HG02870 (cell line): ENCODE measurements around the gene MED12.

Experiments
- ATAC-seq: cut with Tn5 transposase; IDR thresholded peaks from one replicate; pipeline ENCODE4 v1.9.1; 2021; ENCODE audit warnings: mild to moderate bottlenecking, moderate library complexity; ENCODE audit not compliant: unreplicated experiment

The MED12 gene

GRCh38 chrX:71118032-71118984, at the start of gene MED12:
TSS of gene MED12 (plus strand) at chrX:71118596. CDS start at chrX:71118755, 159 bp downstream.
- peak; percentile 92 for ATAC-seq

GRCh38 chrX:71070531-71070930, 47.9 kb upstream of the MED12 start:
- ATAC-seq = no peak

DNA sequence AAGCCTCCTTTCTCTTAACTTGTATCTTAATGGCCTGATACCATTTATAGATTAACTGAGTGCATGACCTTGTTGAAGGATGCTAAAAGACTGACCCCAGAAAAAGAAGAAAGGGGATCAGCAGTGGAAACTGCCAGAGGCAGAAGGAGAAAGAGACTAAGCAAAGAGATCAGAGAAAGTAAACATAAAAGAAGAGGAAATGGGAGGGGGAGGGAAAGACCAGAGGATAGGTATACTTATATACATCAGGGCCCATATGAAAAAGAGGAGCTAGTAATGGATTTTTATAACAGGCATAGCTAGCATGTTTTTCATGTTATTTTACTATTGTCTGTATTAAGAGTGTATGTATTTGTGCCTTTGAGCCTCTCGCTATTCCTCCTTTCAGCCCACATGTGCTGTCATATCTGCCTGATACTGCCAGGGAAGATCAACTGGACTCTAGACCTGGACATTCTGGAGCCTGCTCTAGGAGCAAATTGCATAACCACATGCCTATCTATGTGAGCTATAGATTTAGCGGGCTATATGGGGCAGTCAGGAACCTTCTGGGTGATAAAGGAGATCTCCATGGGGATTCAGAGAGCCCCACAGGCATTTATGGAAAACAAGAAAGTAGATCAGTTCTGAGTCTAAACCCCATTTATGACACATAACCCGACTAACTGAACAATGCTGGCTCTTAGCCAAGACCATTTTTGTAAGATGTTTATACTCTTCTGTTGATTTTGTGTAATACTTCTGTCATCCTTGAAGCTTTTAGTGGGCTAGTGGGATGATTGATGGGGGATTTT, 36.9 kb upstream of the MED12 start:
- ATAC-seq = no peak

- ATAC-seq = no peak
Measured at GRCh38 chrX:71082124-71082647, 36.2 kb upstream of the MED12 start.

- no peak for ATAC-seq
Measured at GRCh38 chrX:71082822-71083221, 35.6 kb upstream of the MED12 start.

- ATAC-seq = no peak
Measured at GRCh38 chrX:71085900-71086299, 32.5 kb upstream of the MED12 start.

GRCh38 chrX:71091263-71091662, 27.1 kb upstream of the MED12 start:
- no peak for ATAC-seq

DNA sequence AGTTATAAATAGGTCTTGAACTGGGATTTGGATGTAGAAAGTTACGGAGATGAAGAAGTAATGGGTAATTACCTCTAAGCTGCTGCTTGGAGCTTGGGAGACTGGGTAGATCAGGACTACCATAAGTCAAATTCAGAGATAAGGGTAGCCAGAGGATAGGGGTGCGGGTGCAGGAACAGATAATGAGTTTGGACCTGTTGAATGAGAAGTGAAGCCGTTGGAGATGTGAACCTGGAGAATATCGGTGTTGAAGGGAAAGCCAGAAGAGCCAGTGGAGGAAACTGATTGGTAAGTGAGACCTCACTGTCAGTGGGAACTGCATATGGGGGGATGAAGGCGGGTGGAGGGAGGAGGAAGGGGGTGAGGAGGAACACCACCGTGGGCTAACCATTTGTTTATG, 23.4 kb upstream of the MED12 start:
- ATAC-seq = no peak

DNA sequence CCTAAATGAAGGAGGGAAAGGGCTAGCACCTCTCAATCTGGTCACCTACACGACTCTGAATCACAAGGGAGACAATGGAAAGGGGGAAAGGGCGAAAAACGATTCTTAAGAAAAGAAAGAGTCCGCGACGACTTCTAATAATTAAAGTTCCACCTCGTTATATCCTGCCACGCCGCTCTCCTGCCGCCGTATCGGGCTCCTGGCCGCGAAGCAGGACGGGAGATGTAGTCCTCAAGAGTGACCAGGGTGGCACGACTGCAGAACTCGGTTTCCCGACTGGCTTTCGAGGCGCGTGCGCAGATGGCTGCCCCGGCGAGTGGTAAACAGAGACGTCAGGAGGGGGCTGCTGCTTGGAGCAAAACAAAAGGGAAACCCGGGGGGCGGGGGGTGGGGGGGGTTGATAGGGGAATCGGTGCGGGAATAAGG, 22.8 kb upstream of the MED12 start, which contains the start of gene FOXO4:
FOXO4 (plus strand) TSS at position 297 of the 426 bp plus-strand sequence. CDS start 678 bp downstream, outside the sequence.
- peak; percentile 74 for ATAC-seq

DNA sequence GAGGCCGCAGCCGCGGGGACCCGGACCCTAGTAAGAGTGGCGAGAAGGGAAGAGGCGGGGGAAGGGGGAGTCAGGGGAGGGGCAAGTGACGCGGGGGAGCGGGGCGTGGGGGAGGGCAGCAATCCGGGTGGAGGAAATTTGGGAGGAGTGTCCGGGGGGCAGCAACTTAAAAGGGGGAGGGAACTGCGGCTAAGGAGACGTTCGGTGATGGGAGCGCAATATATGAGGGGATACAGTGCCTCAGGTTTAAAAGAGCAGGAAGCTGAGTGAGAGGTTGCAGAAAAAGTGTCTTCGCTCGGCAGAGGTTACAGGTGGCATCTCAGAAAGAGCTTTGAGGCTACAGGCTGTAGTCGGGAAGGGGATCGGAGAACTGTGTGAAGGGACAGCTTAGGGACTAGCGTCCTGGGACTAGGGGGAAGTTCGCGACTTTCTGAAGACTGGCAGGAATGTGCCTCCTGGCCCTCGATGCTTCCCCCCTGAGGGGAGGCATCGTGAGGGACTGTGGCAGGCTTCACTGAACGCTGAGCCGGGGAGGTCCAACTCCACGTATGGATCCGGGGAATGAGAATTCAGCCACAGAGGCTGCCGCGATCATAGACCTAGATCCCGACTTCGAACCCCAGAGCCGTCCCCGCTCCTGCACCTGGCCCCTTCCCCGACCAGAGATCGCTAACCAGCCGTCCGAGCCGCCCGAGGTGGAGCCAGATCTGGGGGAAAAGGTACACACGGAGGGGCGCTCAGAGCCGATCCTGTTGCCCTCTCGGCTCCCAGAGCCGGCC, 22.2 kb upstream of the MED12 start:
- ATAC-seq = no peak

GRCh38 chrX:71096760-71097032, 21.7 kb upstream of the MED12 start:
- no peak for ATAC-seq

DNA sequence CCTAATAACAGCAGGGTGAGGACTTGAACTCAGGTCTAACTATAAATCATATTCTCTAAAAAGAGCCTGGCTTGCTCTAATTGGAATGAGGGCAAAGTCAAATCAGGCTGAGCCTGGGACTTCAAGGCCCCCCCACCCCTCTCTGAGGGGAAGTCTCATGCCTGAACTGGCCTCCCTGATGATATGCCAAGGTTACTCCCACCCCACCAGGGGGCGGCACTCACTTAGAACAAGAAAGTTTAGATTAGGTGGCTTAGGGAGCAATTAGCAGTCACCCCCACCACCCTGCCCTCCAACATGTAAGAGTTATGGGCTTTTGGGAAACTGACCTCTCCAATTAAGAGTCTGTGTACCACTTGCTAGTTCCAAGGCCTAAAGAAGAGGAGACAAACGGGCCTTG, 20.1 kb upstream of the MED12 start:
- no peak for ATAC-seq

- ATAC-seq = no peak
Measured at GRCh38 chrX:71098951-71099506, 19.4 kb upstream of the MED12 start.

- no peak for ATAC-seq
Measured at GRCh38 chrX:71099736-71100135, 18.7 kb upstream of the MED12 start.

DNA sequence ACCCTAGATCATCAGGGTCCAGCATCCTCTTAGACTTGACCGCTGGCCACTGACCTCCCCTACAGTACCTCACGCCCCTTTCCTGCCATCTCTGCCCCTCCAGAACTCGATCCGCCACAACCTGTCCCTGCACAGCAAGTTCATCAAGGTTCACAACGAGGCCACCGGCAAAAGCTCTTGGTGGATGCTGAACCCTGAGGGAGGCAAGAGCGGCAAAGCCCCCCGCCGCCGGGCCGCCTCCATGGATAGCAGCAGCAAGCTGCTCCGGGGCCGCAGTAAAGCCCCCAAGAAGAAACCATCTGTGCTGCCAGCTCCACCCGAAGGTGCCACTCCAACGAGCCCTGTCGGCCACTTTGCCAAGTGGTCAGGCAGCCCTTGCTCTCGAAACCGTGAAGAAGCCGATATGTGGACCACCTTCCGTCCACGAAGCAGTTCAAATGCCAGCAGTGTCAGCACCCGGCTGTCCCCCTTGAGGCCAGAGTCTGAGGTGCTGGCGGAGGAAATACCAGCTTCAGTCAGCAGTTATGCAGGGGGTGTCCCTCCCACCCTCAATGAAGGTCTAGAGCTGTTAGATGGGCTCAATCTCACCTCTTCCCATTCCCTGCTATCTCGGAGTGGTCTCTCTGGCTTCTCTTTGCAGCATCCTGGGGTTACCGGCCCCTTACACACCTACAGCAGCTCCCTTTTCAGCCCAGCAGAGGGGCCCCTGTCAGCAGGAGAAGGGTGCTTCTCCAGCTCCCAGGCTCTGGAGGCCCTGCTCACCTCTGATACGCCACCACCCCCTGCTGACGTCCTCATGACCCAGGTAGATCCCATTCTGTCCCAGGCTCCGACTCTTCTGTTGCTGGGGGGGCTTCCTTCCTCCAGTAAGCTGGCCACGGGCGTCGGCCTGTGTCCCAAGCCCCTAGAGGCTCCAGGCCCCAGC, 17.6 kb upstream of the MED12 start:
- ATAC-seq = no peak

DNA sequence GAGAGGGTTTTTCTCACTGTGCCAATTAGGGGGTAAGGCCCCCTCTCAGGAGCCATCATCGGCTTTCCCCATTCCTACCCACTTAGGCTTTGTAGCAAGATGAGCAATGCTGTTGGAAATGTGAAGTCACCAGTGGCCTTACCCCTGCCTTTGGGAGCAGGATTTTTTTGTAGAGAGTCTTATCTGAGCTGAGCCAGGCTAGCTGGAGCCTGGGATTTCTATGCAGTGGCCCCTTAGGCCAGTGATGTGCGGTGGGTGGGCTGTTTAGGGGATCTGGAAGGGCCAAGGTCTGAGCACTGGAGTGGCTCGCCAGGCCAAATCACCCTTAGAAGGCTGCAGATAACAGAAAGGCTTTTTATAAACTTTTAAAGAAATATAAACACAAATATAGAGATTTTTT, 16.1 kb upstream of the MED12 start:
- ATAC-seq = no peak

- ATAC-seq = peak; percentile 40
Measured at GRCh38 chrX:71103110-71103983, 15.0 kb upstream of the MED12 start.

DNA sequence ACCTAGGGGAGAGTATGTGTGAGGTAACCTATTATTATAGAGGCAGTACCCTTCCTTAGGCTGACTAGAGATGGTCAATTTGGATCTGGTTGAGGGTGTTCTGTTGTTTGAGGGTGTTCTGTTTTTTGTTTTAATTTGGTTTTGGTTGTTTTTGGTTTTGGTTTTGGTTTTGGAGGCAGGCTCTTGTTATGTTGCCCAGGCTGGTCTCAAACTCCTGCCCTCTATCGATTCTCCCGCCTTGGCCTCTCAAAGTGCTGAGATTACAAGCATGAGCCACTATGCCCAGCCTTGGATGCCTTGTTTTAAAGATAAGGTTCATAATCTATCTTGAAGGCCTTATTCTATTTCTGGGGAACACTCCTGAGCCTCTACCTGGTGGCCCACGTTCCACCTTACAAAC, 12.8 kb upstream of the MED12 start:
- ATAC-seq = no peak

GRCh38 chrX:71106427-71106826, 12.0 kb upstream of the MED12 start, which contains the start of gene CXorf65:
TSS of gene CXorf65 (minus strand) at chrX:71106740. CDS start at chrX:71106556, 184 bp downstream.
- ATAC-seq = no peak
